Epidermal melanocyte (primary cell): ENCODE data around the gene C14orf180.

Experiments used
- DNase-seq: peaks from one replicate; pipeline ENCODE4 v3.0.0; 2011; ENCODE audit warnings: low spot score; ENCODE audit not compliant: insufficient read length

Gene C14orf180

DNA sequence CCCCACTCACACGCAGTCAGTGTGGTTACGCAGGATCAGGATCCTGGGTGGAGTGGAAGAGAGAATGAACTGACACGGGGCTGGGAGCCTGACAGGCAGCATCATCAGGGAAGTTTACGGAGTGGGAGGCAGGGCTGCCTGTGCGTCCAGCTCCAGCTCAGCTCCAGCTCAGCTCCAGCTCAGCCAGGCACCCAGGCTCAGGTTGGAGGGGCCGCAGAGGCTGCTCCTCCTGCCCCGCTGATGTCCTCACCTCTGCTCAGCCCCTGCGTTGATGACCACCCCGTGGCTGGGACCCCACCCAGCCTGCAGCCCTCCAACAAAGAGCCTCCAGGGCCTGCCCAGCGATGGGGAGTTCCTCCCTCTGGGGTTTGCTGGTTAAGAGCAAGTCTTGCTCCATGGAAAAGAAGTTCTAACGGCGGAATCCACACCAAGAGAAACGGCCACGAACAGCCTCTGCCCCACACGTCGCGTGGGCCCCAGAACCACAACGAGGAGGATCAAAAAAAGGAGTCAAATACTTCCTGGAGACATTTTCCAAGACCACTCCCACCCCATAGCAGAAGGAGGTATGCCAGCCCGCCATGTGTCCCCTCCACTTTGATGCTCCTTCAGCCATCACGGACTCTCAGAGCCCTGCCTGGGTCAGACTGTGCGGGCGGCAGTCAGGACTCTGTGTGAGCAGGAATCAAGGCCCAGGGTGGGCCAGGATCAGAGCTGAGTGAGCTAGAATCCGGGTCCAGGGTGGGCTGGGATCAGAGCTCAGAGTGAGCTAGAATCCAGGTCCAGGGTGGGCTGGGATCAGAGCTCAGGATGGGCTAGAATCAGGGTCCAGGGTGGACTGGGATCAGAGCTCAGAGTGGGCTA, 17.7 kb upstream of the C14orf180 start:
- no peak for DNase-seq

GRCh38 chr14:104562606-104563005, 17.0 kb upstream of the C14orf180 start:
- DNase-seq: no peak

DNA sequence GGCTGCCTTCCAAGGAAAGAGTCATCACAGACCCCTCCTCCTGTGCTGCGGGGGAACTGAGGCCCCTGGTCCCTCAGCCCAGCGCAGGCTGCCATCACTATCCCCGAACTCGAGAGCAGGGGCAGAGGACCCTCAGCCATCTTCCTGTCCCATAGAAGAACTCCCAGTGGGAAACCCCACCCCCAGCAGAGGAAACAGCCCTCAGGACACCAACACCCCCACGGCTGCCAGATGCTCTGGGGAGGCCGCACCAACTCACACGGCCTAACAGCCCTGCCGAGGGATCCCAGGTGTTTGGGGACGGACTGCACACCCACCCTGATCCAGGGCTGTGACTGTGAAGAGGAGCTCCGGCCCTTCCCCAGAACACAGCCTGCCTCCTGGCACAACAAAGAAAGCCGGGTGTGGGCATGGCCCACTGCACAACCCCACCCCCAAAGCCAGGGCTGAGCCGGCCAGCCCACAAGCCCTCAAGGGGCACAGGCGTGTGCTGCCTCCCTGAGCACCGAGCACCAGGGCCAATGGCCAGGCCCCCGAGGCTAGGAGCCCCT, 16.3 kb upstream of the C14orf180 start:
- no peak for DNase-seq

DNA sequence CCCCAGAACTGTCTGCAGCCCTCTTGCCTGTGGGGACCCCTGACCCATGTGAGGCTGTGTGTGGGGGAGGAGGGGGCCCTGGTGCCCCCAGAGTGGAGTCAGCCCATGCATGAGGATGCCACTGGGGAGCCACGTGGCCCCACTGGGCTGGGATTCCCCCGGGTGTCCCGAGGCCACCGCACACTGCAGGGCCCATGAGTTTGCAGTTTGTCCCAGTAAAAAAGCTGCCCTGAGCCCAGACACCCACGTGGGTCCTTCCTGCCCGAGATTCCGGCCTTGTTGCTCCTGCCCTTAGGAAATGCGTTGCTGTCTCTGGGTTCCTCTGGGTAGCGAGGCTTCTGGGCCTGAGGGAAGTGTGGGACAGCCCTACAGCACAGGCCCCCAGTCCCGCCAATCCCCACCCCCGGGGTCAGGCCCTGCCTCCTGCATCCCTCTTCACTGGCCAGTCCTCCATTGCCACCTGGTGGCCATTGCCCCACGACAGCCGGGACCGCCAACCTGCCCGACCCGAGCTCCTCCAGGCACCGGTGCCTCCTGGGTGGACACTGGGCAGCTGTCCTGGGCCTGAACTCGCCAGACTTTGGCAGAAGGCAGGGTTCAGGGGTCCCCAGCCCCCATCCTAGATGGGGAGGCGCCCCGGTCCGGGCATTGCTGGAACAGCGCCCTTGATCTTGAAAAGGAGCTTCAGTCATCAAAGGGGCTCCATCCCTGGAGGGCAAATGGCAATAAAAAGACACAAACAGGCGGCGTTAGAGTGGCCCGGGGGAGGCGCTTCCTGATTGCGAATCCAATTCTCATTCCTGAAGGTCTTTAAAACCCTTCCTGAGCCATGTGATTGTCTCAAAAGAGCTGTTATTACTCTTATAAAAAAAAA, 15.6 kb upstream of the C14orf180 start:
- DNase-seq: peak; percentile 87

GRCh38 chr14:104564744-104565679, 14.6 kb upstream of the C14orf180 start:
- no peak for DNase-seq

DNA sequence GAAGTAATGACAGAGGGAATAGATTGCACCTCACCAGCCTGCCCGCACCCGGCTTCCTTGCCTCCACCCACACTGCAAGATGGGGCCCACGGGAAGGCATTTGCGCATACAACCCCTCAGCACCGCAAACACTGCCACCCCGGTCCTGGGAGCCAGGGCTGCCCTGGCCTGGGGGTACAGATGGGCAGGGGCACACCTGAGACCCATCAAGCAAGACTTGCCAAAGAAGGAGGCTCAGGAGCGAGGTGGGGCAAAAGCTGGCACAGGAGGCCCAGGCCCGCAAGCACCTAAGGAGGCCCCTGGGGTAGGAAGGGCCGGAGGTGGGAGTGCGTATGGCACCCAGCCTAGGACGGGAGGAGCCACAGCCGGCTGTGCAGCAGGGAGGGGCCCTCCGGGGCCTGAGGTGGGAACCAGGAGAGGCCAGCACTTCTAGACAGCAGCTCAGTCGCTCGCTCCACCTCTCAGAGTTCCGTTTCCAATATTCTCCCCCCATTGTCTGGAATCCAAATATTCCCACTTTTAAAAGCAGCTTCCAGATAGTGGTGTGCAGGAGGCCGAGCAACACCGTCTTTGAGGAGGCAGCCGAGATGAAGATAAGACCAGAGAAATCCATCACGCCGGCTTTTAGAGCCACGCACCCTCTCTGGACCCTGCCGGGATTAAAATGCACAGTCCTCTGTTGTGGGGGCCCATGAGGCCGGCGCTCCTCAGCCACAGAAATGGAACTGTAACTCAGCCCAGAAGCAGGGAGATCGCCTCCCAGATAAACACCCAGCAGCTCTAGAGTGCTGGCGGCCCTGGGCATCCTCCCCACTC, 12.2 kb upstream of the C14orf180 start:
- no peak for DNase-seq

GRCh38 chr14:104567957-104568225, 11.7 kb upstream of the C14orf180 start:
- no peak for DNase-seq

GRCh38 chr14:104568620-104569019, 10.9 kb upstream of the C14orf180 start:
- no peak for DNase-seq

DNA sequence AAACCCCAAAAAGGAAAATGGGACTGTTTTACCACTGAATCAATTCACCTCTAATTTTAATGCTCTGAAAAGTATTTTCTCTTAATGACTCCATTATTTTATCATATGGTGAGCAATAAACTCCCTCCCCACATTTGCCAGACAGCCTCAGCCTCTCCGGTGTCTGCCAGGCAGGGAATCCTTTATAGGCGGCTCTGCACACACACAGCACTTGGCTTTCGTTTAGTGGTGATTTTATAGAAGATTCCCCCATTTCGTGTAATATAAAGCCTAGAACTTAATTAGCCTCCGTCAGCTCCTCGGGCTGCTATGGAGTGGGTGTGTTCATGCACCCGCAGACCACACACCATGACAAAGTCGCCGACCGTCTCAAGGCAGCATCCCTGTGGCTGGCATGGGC, 10.1 kb upstream of the C14orf180 start:
- DNase-seq: no peak

DNA sequence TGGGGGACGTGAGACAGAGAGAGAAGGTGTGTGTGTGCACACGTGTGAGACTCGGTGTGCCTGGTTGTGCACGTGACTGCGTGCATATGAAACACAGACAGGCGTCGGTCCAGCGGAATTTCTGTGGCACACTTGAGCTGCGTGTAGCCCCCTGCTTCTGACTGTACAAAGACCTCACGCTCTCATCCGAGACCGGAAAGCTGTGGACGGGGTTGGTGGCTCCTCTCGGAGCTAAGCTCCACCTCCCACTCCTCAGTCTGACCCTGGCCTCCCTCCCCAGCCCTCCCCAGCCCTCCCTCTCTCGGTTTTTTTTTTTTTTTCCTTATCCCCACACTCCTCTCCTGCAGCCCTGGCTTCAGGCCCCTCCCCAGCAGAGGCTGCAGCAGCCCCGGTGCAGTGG, 8.3 kb upstream of the C14orf180 start:
- no peak for DNase-seq

GRCh38 chr14:104572024-104572626, 7.4 kb upstream of the C14orf180 start:
- no peak for DNase-seq

DNA sequence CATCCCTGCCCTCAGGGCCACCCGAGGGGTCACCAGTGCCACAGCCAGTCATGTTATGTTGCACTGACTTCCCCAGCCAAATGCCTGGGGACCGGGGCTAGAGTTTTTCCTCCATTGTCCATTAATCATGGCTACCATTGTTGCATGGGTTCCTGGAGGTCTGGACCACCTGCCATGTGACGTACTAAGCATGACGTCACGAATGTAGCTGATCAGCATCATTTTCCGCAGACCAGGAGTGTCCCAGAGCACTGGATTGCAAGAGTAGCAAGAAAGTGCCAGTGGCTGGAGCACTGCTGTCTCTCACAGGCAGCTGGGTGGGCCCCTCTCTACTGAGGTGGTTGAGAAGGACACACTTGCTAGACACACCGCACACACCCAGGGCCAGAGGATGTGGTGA, 6.9 kb upstream of the C14orf180 start:
- DNase-seq: no peak

- DNase-seq: no peak
Measured at GRCh38 chr14:104573930-104574329, 5.6 kb upstream of the C14orf180 start.

GRCh38 chr14:104574536-104574935, 5.0 kb upstream of the C14orf180 start:
- no peak for DNase-seq

- no peak for DNase-seq
Measured at GRCh38 chr14:104574978-104575583, 4.5 kb upstream of the C14orf180 start.

- no peak for DNase-seq
Measured at GRCh38 chr14:104576232-104576969, 3.2 kb upstream of the C14orf180 start.

DNA sequence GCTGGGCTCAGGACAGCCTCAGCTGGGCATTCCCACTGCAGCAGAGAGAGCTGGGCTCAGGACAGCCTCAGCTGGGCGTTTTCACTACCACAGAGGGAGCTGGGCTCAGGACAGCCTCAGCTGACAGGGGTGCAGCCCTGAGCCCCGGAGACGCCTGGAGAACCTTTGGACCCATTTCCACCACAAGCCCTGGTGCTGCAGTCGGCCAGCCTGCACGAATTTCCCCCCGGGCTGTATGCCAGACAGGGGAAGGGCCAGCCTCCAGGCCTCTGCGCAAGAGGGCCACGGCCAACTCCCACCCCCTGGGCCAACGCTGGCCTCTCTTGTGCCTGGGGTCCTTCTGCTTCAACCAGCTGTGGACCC, 2.6 kb upstream of the C14orf180 start:
- DNase-seq: no peak

- DNase-seq: no peak
Measured at GRCh38 chr14:104577426-104577825, 2.1 kb upstream of the C14orf180 start.

GRCh38 chr14:104577847-104578301, 1.7 kb upstream of the C14orf180 start:
- no peak for DNase-seq
